BLaER1 treated with 17β-estradiol and CSF1 and Interleukin-3, amounts not matched to agents 10 nM and 100 nM (cell line): ENCODE results near the gene LIPC.

ENCODE experiments used
- H3K27ac ChIP-seq, 11 experiments: shearing (Covaris generic); formaldehyde crosslinking; 2 replicates each; pipeline ENCODE4 v1.8.1; 2022
- H3K27me3 ChIP-seq, 11 experiments: shearing (Covaris generic); formaldehyde crosslinking; 2 replicates each; pipeline ENCODE4 v1.8.1; 2022
- H3K36me3 ChIP-seq, 11 experiments: shearing (Covaris generic); formaldehyde crosslinking; 2 replicates each; pipeline ENCODE4 v1.8.1; 2022
- H3K4me1 ChIP-seq, 10 experiments: shearing (Covaris generic); formaldehyde crosslinking; 2 replicates each; pipeline ENCODE4 v1.8.1; 2022
- H3K4me2 ChIP-seq, 11 experiments: shearing (Covaris generic); formaldehyde crosslinking; 2 replicates each; pipeline ENCODE4 v1.8.1; 2022
- H3K4me3 ChIP-seq, 10 experiments: shearing (Covaris generic); formaldehyde crosslinking; 2 replicates each; pipeline ENCODE4 v1.8.1; 2022
- H3K9ac ChIP-seq, 11 experiments: shearing (Covaris generic); formaldehyde crosslinking; 2 replicates each; pipeline ENCODE4 v1.8.1; 2022
- H3K9me3 ChIP-seq, 11 experiments: shearing (Covaris generic); formaldehyde crosslinking; replicated peaks in 1 of 11; 2 replicates each; pipeline ENCODE4 v1.8.1; 2022
- H4K20me1 ChIP-seq, 11 experiments: shearing (Covaris generic); formaldehyde crosslinking; 2 replicates each; pipeline ENCODE4 v1.8.1; 2022
- Cebpa-rat ChIP-seq, 11 experiments: shearing (Covaris generic); IDR thresholded peaks; 2 replicates each; pipeline ENCODE4 v1.8.1; 2022

LIPC gene

DNA sequence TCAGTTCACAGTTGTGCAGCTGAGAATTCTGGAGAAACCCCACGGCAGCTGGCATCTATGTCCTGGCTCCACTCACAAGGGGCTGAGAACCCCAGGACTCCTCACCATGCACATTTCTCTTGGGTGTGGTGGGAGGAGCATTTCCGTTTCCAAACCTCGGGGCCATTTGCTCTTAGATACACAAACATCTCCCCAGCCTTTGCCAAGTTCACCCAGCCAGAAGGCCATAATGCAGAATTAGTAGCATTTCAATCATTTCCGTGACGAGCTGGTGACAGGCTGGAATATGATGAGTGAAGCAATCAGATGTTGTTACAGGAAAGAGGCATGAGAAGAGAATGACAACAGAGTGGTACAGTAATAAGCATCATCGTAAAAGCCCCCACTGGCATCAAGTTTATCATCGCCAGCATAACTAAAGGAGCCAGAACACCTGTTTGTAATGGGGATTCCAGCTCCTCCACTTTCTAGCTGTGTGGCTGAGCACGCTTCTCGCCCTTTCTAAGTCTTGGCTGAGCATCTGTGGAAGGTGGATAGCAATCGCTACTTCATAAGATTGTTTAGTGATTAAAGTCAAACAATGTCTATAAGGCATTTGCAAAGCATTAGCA lies 82.0 kb downstream of the LIPC start:
- Histone ChIP-seq H3K4me1 (peaks cover 34 to 71% (median 39%) of the 10 kb centered on the region in 10 experiments), H3K36me3 (peaks cover 0 to 5% (median 0%) of the 10 kb centered on the region in 11 experiments; a peak in 1 of 22 replicates), H3K27ac (no peak overlapping the region), H3K4me2 (peak overlapping the region; percentile 4 to 59 (median 37); a peak in 19 of 22 replicates), H3K27me3 (no peaks in the 10 kb centered on the region), H4K20me1 (no peaks in the 10 kb centered on the region), H3K9ac (no peak overlapping the region), H3K9me3 (peaks cover 0 to 40% (median 28%) of the 10 kb centered on the region in 11 experiments; a peak in 19 of 22 replicates), H3K4me3 (no peak overlapping the region)
- TF ChIP-seq Cebpa-rat (IDR thresholded peaks at IDR 0.05): no peak

DNA sequence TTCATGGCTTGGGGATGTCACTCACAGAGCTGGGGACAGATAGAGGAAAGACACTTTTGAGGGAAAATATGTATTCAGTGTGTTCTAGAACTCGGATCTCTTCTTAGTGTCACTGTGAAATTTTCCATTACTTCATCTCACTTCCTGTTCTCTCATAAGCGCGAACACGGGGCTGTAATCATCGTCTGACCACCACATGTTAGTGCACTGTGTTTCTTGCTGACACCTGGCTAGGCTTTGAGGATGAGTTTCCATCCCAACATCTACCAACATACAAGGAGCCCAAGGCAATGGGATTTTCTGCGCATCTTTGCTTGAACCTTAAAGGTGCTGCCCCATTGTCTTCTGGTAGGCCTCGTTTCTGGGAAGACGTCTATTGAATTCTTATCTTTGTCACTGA lies 84.0 kb downstream of the LIPC start:
- Histone ChIP-seq H3K4me3 (no peak overlapping the region; a peak in 1 of 20 replicates), H3K36me3 (peaks cover 0 to 5% (median 0%) of the 10 kb centered on the region in 11 experiments; a peak in 1 of 22 replicates), H3K27ac (peak overlapping the region in 8 of 11 experiments; percentile 4 to 97 (median 38); a peak in 12 of 22 replicates), H3K27me3 (no peaks in the 10 kb centered on the region), H3K4me1 (peaks cover 53 to 91% (median 59%) of the 10 kb centered on the region in 10 experiments), H3K9me3 (peaks cover 0 to 35% (median 28%) of the 10 kb centered on the region in 11 experiments; a peak in 19 of 22 replicates), H4K20me1 (no peaks in the 10 kb centered on the region), H3K4me2 (peak overlapping the region in 10 of 11 experiments; percentile 24 to 96 (median 40); a peak in 16 of 22 replicates), H3K9ac (no peak overlapping the region)
- TF ChIP-seq Cebpa-rat (IDR thresholded peaks at IDR 0.05): no peak

DNA sequence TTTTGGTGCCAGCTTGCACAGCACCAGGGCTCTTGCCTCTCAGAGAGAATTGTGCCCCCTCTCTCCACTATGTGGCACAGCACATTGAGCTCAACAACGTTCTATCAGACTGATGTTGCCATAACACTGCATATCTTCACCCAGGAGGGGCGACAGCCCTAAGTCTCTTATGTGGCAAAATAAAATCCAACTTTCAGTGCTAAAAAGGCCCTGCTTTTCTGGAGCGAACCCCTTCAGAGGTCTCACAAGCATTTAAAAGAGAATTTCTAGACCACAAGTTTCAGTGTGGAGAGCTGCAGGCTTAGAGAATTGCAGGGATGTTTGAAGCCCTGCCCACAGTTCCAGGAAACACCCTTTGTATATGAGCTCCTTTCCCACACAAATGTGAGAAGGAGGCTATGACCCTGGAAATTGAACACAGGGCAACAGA lies 85.5 kb downstream of the LIPC start:
- peak overlapping the region; percentile 46 to 97 (median 94); a peak in 20 of 22 replicates for H3K27ac ChIP-seq
- H3K9ac ChIP-seq: peak overlapping the region in 10 of 11 experiments; percentile 38 to 88 (median 64); a peak in 17 of 22 replicates
- H3K9me3 ChIP-seq: peaks cover 0 to 32% (median 28%) of the 10 kb centered on the region in 11 experiments; a peak in 19 of 22 replicates
- H3K27me3 ChIP-seq: no peaks in the 10 kb centered on the region
- H4K20me1 ChIP-seq: no peaks in the 10 kb centered on the region
- peak overlapping the region; percentile 85 to 98 (median 94) for H3K4me2 ChIP-seq
- peaks cover 67 to 96% (median 72%) of the 10 kb centered on the region in 10 experiments for H3K4me1 ChIP-seq
- TF ChIP-seq Cebpa-rat (IDR thresholded peaks at IDR 0.05): no peak
- peaks cover 0 to 5% (median 0%) of the 10 kb centered on the region in 11 experiments; a peak in 1 of 22 replicates for H3K36me3 ChIP-seq
- peak overlapping the region in 1 of 10 experiments; percentile 2; a peak in 1 of 20 replicates for H3K4me3 ChIP-seq

DNA sequence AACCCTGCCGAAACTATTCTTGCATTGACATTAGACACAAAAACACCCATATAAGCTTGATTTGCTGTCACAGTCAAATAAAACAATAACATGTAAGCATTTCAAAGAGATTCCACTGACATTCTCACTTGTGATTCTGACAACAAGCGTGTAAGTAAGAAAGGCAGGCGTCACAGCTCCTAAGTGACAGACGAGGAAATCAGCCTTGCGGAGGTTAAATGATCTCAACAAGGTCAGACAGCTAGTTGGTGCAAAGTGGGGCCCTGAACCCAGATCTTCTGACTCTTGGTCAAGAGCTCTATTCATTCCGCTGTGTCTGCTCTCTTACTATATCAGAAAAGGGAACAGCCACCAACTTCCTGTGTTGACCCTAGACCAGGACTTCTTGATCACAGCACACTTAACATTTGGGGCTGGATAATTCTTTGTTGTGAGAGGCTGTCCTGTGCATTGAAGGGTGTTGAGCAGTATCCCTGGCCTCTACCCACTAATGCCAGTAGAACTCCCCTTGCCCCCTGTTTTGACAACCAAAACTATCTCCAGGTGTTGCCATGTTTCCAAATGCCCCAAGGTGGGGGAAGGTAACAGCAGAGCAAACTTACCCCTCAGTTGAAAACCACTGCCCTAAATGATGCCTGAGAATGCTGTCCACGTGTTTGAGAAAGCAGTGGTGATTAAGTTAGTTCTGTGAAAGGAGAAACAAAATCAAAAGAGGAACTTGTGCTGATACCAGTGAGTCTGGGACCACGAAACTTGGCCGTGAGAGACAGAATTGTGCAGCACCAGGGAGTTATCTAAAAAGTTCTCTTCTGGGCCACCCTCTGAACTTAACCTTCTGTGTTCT lies 86.1 kb downstream of the LIPC start:
- no peaks in the 10 kb centered on the region for H3K27me3 ChIP-seq
- H3K4me1 ChIP-seq: peaks cover 73 to 97% (median 79%) of the 10 kb centered on the region in 10 experiments
- H3K4me2 ChIP-seq: peak overlapping the region; percentile 85 to 98 (median 94)
- H3K9ac ChIP-seq: peak overlapping the region; percentile 19 to 88 (median 62); a peak in 20 of 22 replicates
- H4K20me1 ChIP-seq: no peaks in the 10 kb centered on the region
- peaks cover 0 to 32% (median 28%) of the 10 kb centered on the region in 11 experiments; a peak in 19 of 22 replicates for H3K9me3 ChIP-seq
- H3K4me3 ChIP-seq: no peak overlapping the region
- H3K27ac ChIP-seq: peak overlapping the region; percentile 46 to 97 (median 94)
- peaks cover 0 to 5% (median 0%) of the 10 kb centered on the region in 11 experiments; a peak in 1 of 22 replicates for H3K36me3 ChIP-seq
- TF ChIP-seq Cebpa-rat (IDR thresholded peaks at IDR 0.05): no peak

DNA sequence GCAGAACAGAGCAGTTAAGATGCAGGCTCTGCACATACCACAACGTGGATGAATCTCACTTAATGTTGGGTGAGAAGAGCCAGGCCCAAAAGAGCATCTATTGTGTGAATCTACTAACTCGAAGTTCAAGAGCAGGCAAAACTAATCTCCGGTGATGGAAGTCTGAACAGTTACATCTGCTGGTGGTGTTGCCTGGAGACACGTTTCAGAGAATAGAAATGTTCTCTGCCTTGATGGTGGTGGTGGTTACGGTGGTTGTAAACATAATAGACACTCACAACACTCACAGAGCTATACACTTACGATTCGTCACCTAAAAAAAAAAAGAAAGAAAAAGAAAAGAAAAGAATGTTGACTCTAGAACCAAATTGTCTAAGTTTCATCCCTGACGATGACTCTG lies 86.8 kb downstream of the LIPC start:
- no peak overlapping the region for H3K4me3 ChIP-seq
- H4K20me1 ChIP-seq: no peaks in the 10 kb centered on the region
- peaks cover 0 to 32% (median 28%) of the 10 kb centered on the region in 11 experiments; a peak in 19 of 22 replicates for H3K9me3 ChIP-seq
- H3K27me3 ChIP-seq: no peaks in the 10 kb centered on the region
- H3K9ac ChIP-seq: peak overlapping the region; percentile 19 to 88 (median 62); a peak in 19 of 22 replicates
- peak overlapping the region; percentile 85 to 98 (median 94) for H3K4me2 ChIP-seq
- no peak for TF ChIP-seq Cebpa-rat (IDR thresholded peaks at IDR 0.05)
- H3K27ac ChIP-seq: peak overlapping the region; percentile 46 to 97 (median 94); a peak in 21 of 22 replicates
- H3K4me1 ChIP-seq: peaks cover 75 to 97% (median 79%) of the 10 kb centered on the region in 10 experiments
- peaks cover 0 to 5% (median 0%) of the 10 kb centered on the region in 11 experiments; a peak in 1 of 22 replicates for H3K36me3 ChIP-seq

DNA sequence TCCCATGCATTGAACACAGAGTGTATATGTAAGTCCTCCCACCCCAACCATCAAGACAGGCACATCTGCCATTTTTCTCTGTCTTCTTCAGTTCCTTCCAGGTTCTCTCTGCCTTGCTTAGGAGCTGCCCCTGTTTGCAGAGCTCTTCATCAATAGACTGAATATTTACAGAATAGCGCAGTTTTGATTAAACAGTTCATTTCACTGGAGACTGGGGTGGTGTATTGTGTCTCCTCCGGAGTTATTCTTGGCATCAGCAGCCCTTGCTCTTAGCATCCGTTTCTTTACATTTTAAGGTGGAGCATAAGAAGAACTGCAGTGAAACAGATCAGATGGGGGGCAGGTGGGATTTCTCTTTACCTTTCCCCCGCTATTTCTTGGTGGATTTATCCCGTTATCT lies 87.7 kb downstream of the LIPC start:
- Histone ChIP-seq H3K4me2 (peak overlapping the region; percentile 85 to 98 (median 94)), H3K36me3 (peaks cover 0 to 4% (median 0%) of the 10 kb centered on the region in 11 experiments; a peak in 1 of 22 replicates), H3K27ac (peak overlapping the region; percentile 80 to 97 (median 94); a peak in 20 of 22 replicates)

DNA sequence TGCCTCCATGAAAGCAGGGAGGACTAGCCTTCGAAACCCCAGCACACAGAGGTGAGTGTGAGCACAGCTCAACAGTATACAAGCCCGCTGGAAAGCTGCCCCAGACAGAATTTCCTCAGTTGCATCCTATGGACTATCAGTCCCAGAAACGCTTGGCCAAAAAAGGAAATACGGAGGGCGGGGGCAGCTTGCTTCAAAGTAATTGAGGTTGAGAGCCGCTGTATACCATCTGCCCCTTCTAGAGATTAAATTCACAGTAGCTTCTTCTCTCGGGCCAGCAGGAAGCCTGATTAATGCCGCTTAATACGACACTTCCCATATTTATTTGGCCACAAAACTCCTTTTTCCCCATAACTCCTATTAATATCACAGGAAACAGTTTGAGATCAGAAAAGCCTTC lies 88.7 kb downstream of the LIPC start:
- no peak for TF ChIP-seq Cebpa-rat (IDR thresholded peaks at IDR 0.05)
- Histone ChIP-seq H3K4me2 (peak overlapping the region; percentile 85 to 98 (median 94)), H3K9ac (peak overlapping the region; percentile 76 to 88 (median 85)), H3K9me3 (peaks cover 0 to 21% (median 16%) of the 10 kb centered on the region in 11 experiments; a peak in 17 of 22 replicates), H3K4me1 (peaks cover 69 to 100% (median 88%) of the 10 kb centered on the region in 10 experiments), H4K20me1 (no peaks in the 10 kb centered on the region), H3K27ac (peak overlapping the region; percentile 80 to 97 (median 94)), H3K4me3 (peak overlapping the region; percentile 28 to 67 (median 55); a peak in 19 of 20 replicates), H3K27me3 (no peaks in the 10 kb centered on the region), H3K36me3 (no peaks in the 10 kb centered on the region)

More for the DNA sequence above, 87.7 kb downstream of the LIPC start:
- H4K20me1 ChIP-seq: no peaks in the 10 kb centered on the region
- no peak for TF ChIP-seq Cebpa-rat (IDR thresholded peaks at IDR 0.05)
- H3K4me1 ChIP-seq: peaks cover 69 to 99% (median 83%) of the 10 kb centered on the region in 10 experiments
- no peak overlapping the region for H3K4me3 ChIP-seq
- peaks cover 0 to 31% (median 25%) of the 10 kb centered on the region in 11 experiments; a peak in 19 of 22 replicates for H3K9me3 ChIP-seq
- peak overlapping the region in 8 of 11 experiments; percentile 27 to 88 (median 85); a peak in 9 of 22 replicates for H3K9ac ChIP-seq
- H3K27me3 ChIP-seq: no peaks in the 10 kb centered on the region

DNA sequence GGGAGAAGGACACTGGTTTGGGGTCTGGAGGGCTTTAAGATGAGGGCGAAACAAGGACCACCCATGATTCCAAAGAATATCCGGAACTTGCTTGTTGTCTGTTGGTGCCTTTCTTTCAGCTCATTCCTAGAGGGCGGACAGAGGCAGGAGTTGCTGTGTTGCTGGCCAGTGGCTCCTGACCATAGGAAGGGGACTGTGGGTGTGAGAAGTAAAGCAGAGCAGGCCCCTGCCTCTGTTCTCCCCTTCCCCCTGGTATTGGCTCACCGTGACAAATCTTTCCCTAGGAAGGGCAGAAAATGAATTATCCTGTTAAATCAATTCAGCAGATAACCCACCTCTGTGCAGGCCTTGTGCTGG lies 89.1 kb downstream of the LIPC start:
- peak overlapping the region; percentile 85 to 98 (median 94) for H3K4me2 ChIP-seq
- no peaks in the 10 kb centered on the region for H4K20me1 ChIP-seq
- H3K27ac ChIP-seq: peak overlapping the region; percentile 80 to 97 (median 94)
- TF ChIP-seq Cebpa-rat (IDR thresholded peaks at IDR 0.05): no peak
- H3K27me3 ChIP-seq: no peaks in the 10 kb centered on the region
- peak overlapping the region; percentile 76 to 88 (median 85) for H3K9ac ChIP-seq
- H3K4me1 ChIP-seq: peaks cover 65 to 100% (median 88%) of the 10 kb centered on the region in 10 experiments
- peaks cover 0 to 17% (median 14%) of the 10 kb centered on the region in 11 experiments; a peak in 17 of 22 replicates for H3K9me3 ChIP-seq
- H3K36me3 ChIP-seq: no peaks in the 10 kb centered on the region
- peak overlapping the region; percentile 28 to 67 (median 55) for H3K4me3 ChIP-seq
